RPMI8226 (cell line): ENCODE measurements around the gene TBX18.

Source experiments
- DNase-seq: peaks from one replicate; pipeline ENCODE4 v3.0.0-alpha.2; 2015

TBX18 gene

GRCh38 chr6:84772428-84773132, 8.2 kb upstream of the TBX18 start:
- DNase-seq = no peak

GRCh38 chr6:84771756-84772356, 7.5 kb upstream of the TBX18 start:
- no peak for DNase-seq

- DNase-seq = no peak
Observed at GRCh38 chr6:84771125-84771755, 6.8 kb upstream of the TBX18 start.

GRCh38 chr6:84770521-84770920, 6.1 kb upstream of the TBX18 start:
- no peak for DNase-seq

GRCh38 chr6:84769306-84769705, 4.9 kb upstream of the TBX18 start:
- DNase-seq = no peak

GRCh38 chr6:84768442-84769174, 4.2 kb upstream of the TBX18 start:
- no peak for DNase-seq

GRCh38 chr6:84767526-84768201, 3.3 kb upstream of the TBX18 start:
- no peak for DNase-seq

GRCh38 chr6:84766799-84767525, 2.6 kb upstream of the TBX18 start:
- DNase-seq = no peak

GRCh38 chr6:84766118-84766798, 1.9 kb upstream of the TBX18 start:
- no peak for DNase-seq

- DNase-seq = no peak
Observed at GRCh38 chr6:84763886-84764331, 489 bp downstream of the TBX18 start.

GRCh38 chr6:84763003-84763885, 1.2 kb downstream of the TBX18 start:
- no peak for DNase-seq

- DNase-seq = no peak
Observed at GRCh38 chr6:84762220-84763002, 2.0 kb downstream of the TBX18 start.

- DNase-seq = no peak
Observed at GRCh38 chr6:84758486-84758885, 5.9 kb downstream of the TBX18 start.

- DNase-seq = no peak
Observed at GRCh38 chr6:84756877-84757276, 7.5 kb downstream of the TBX18 start.

- DNase-seq = no peak
Observed at GRCh38 chr6:84756466-84756865, 7.9 kb downstream of the TBX18 start.

- no peak for DNase-seq
Observed at GRCh38 chr6:84753173-84753572, 11.2 kb downstream of the TBX18 start.

- no peak for DNase-seq
Observed at GRCh38 chr6:84752118-84752850, 12.1 kb downstream of the TBX18 start.

- DNase-seq = no peak
Observed at GRCh38 chr6:84749181-84749580, 15.2 kb downstream of the TBX18 start.

GRCh38 chr6:84748376-84748775, 16.0 kb downstream of the TBX18 start:
- no peak for DNase-seq
